Naive thymus-derived CD4-positive, alpha-beta T cell (primary cell): Measurements from ENCODE around the gene PLPPR2. TPM values are rescaled to one million over a fixed set of nuclear protein-coding genes. Genes with fewer than 3 reads are reported as not detected.
"Not testable (repeated sequence)": the region's sequence is repeated elsewhere in the genome, so short reads cannot be mapped to it uniquely, and the experiment has no call there.

Source experiments
- ATAC-seq: fragments of 150-1000 bp; cut with Tn5 transposase; 2 replicates; pipeline ENCODE4 v1.10.0; 2021; ENCODE audit warnings: mild to moderate bottlenecking, moderate library complexity
- CTCF ChIA-PET: fragments of 350-600 bp; sonication (Branson Sonifier 250); formaldehyde crosslinking; loops from one replicate; lab custom pipeline; 2021; ENCODE audit warnings: antibody characterized with exemption; lab: Charles Lee
- POLR2A ChIA-PET: fragments of 350-600 bp; sonication (Branson Sonifier 250); formaldehyde crosslinking; loops from one replicate; lab custom pipeline; 2021; ENCODE audit warnings: antibody characterized with exemption, inconsistent platforms; lab: Charles Lee
- DNase-seq, 9 donors: peaks; one replicate each; pipeline versions ENCODE4 v3.0.0 to v3.0.0-alpha.2; 2020 to 2022; ENCODE audit warnings: mixed read lengths in 1 of 9
- H3K27ac ChIP-seq: one replicate; pipeline ENCODE4 v1.7.0; 2013; ENCODE audit warnings: mild to moderate bottlenecking, low read depth, low read length, moderate library complexity
- H3K27me3 ChIP-seq, 2 donors: one replicate each; pipeline ENCODE4 v1.7.0; 2013; ENCODE audit warnings: low read length in 2 of 2, mild to moderate bottlenecking in 2 of 2, moderate library complexity in 2 of 2; ENCODE audit not compliant: control insufficient read depth in 2 of 2, insufficient read depth in 2 of 2
- H3K36me3 ChIP-seq, 3 experiments: 1 replicate in 2 of 3; 2 replicates in 1 of 3; pipeline ENCODE4 v1.7.0; 2013; ENCODE audit warnings: low read length in 3 of 3, mild to moderate bottlenecking in 3 of 3, moderate library complexity in 1 of 3; ENCODE audit not compliant: insufficient read depth in 3 of 3, control insufficient read depth in 2 of 3
- H3K4me1 ChIP-seq, 2 donors: one replicate each; pipeline ENCODE4 v1.7.0; 2013; ENCODE audit warnings: low read length in 2 of 2, mild to moderate bottlenecking in 2 of 2, moderate library complexity in 1 of 2; ENCODE audit not compliant: control insufficient read depth in 2 of 2, insufficient read depth in 2 of 2
- H3K4me3 ChIP-seq: 2 replicates; pipeline ENCODE4 v1.7.0; 2013; ENCODE audit warnings: mild to moderate bottlenecking, low read length
- H3K9me3 ChIP-seq, 3 experiments: 1 replicate in 2 of 3; 2 replicates in 1 of 3; pipeline ENCODE4 v1.7.0; 2013; ENCODE audit warnings: low read length in 3 of 3; ENCODE audit not compliant: control insufficient read depth in 2 of 3
- H3K27ac Mint-ChIP-seq, 9 donors: one replicate each; pipeline ENCODE4 v1.8.0; 2020 to 2022; ENCODE audit warnings: mixed read lengths in 9 of 9, mild to moderate bottlenecking in 8 of 9, moderate library complexity in 5 of 9, inconsistent platforms in 2 of 9
- H3K27me3 Mint-ChIP-seq, 5 donors: one replicate each; pipeline ENCODE4 v1.8.0; 2021 to 2022; ENCODE audit warnings: mixed read lengths in 5 of 5, mild to moderate bottlenecking in 1 of 5
- H3K36me3 Mint-ChIP-seq, 5 donors: one replicate each; pipeline ENCODE4 v1.8.0; 2020 to 2022; ENCODE audit warnings: mixed read lengths in 5 of 5, mild to moderate bottlenecking in 3 of 5, inconsistent platforms in 1 of 5
- H3K4me1 Mint-ChIP-seq, 7 donors: one replicate each; pipeline ENCODE4 v1.8.0; 2020 to 2022; ENCODE audit warnings: mixed read lengths in 7 of 7, mild to moderate bottlenecking in 3 of 7, inconsistent platforms in 1 of 7
- H3K4me3 Mint-ChIP-seq, 10 donors: one replicate each; pipeline ENCODE4 v1.8.0; 2020 to 2022; ENCODE audit warnings: mild to moderate bottlenecking in 10 of 10, mixed read lengths in 10 of 10, moderate library complexity in 6 of 10, inconsistent platforms in 2 of 10
- H3K9me3 Mint-ChIP-seq, 11 donors: one replicate each; pipeline ENCODE4 v1.8.0; 2020 to 2022; ENCODE audit warnings: mixed read lengths in 11 of 11, mild to moderate bottlenecking in 4 of 11, inconsistent platforms in 1 of 11, moderate library complexity in 1 of 11
- intact Hi-C, 2 donors: fragments of 100-400 bp; cut with micrococcal nuclease; formaldehyde crosslinking; loops; one replicate each; pipeline ENCODE4 v1.15.1; 2023
- polyA plus RNA-seq, 2 donors: library from polyadenylated mRNA; unstranded; fragments of 300-500 nt; fragmentation: Illumina TruSeq; gene quantifications; one replicate each; pipeline ENCODE4 v1.2.3, GENCODE V29; 2021
- total RNA-seq, 6 experiments: library from RNA in 5 of 6; stranded (reverse) in 5 of 6; gene quantifications; 1 replicate in 5 of 6; 2 replicates in 1 of 6; pipeline ENCODE4 v1.2.3 and lab custom pipeline; 2021 to 2026

Gene PLPPR2
- total and polyA plus RNA-seq, 7 experiments from 2014 or later = 0.92 to 31.0 (median 12.8) TPM

GRCh38 chr19:11401808-11402543 lies 46.7 kb downstream of the PLPPR2 start:
- Mint-ChIP-seq H3K9me3 (peaks cover 0 to 1% (median 0%) of the 10 kb centered on the region in 11 donors), H3K36me3 (no peaks in the 10 kb centered on the region), H3K27ac (no peak overlapping the region), H3K4me3 (no peak overlapping the region), H3K4me1 (peaks cover 0 to 5% (median 0%) of the 10 kb centered on the region in 7 donors), H3K27me3 (peaks cover 0 to 14% (median under 1%) of the 10 kb centered on the region in 5 donors)
- Histone ChIP-seq H3K27me3 (no peaks in the 10 kb centered on the region), H3K4me3 (no peak overlapping the region), H3K9me3 (no peaks in the 10 kb centered on the region), H3K4me1 (no peaks in the 10 kb centered on the region), H3K27ac (no peak overlapping the region), H3K36me3 (no peaks in the 10 kb centered on the region)
- POLR2A ChIA-PET = interaction anchor here (0.6 kb wide), 1 partner anchor 8 kb away, joined by 3 read pairs; no protein-coding TSS in a partner anchor
- intact Hi-C loops = no loop called here
- ATAC-seq = no peak
- DNase-seq = no peak
- CTCF ChIA-PET = no interaction called here

GRCh38 chr19:11404588-11405222 lies 49.5 kb downstream of the PLPPR2 start:
- H3K27me3 Mint-ChIP-seq = peaks cover 0 to 19% (median 4%) of the 10 kb centered on the region in 5 donors
- DNase-seq = no peak
- peaks cover 0 to 5% (median 0%) of the 10 kb centered on the region in 7 donors for H3K4me1 Mint-ChIP-seq
- no peak overlapping the region for H3K27ac Mint-ChIP-seq
- Histone ChIP-seq H3K4me1 (no peaks in the 10 kb centered on the region), H3K9me3 (no peaks in the 10 kb centered on the region), H3K27ac (no peak overlapping the region), H3K27me3 (no peaks in the 10 kb centered on the region), H3K36me3 (no peaks in the 10 kb centered on the region), H3K4me3 (no peak overlapping the region)
- H3K4me3 Mint-ChIP-seq = no peak overlapping the region
- no peaks in the 10 kb centered on the region for H3K9me3 Mint-ChIP-seq
- ChIA-PET POLR2A (no interaction called here), CTCF (no interaction called here)
- ATAC-seq = no peak
- H3K36me3 Mint-ChIP-seq = no peaks in the 10 kb centered on the region
- intact Hi-C loops = no loop called here

DNA sequence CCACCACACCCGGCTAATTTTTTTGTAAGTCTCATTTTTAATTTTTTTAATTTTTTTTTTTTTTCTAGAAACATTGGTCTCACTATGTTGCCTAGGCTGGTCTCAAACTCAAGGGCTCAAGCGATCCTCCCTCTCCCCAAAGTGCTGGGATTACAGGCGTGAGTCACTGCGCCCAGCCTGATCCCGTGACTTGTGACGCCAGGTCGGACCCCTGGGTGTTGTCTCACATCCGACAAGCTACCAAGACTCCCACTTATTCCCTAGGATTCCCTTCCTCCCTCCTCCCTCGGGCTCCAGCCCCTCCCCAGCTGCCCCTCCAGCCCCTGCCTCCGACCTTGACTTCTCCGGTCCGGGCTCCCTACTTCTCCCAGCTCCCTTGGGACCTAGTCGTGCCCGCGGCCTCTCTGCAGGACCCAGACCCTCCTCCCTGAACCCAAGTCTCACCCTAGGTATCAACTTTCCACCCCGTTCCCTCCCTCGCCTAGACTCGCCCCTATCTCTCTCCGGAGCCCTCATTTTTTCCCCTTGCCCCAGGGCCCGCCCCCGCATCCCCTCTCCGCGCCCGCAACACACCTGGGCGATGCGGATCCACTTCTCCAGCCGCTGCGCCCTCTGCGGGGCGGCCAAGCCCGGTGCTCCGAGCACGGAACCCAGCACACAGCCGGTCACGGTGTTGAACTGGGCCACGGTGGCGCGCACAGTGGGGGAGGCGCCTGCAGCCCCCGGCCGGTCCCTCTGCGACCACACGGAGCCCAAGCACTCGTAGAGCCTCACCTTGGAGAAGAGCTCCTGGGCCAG lies 50.8 kb downstream of the PLPPR2 start:
- Mint-ChIP-seq H3K4me1 (peaks cover 0 to 5% (median 0%) of the 10 kb centered on the region in 7 donors), H3K36me3 (no peaks in the 10 kb centered on the region), H3K9me3 (no peaks in the 10 kb centered on the region), H3K4me3 (no peak overlapping the region), H3K27me3 (peaks cover 4 to 20% (median 7%) of the 10 kb centered on the region in 5 donors), H3K27ac (no peak overlapping the region)
- no peaks in the 10 kb centered on the region for H3K4me1 ChIP-seq
- H3K27me3 ChIP-seq = no peaks in the 10 kb centered on the region
- peak in 5 of 9 donors; percentile 29 to 46 (median 33) for DNase-seq
- CTCF ChIA-PET = interaction anchor here (2.5 kb wide), 1 partner anchor 25 kb away, joined by 13 read pairs; no protein-coding TSS in a partner anchor
- POLR2A ChIA-PET = no interaction called here
- no peaks in the 10 kb centered on the region for H3K36me3 ChIP-seq
- H3K9me3 ChIP-seq = no peaks in the 10 kb centered on the region
- no peak overlapping the region for H3K27ac ChIP-seq
- H3K4me3 ChIP-seq = no peak overlapping the region
- intact Hi-C loops = loop anchor here in 1 of 2 donors (1.0 kb wide), 1 partner anchor 25 kb away; no protein-coding TSS in a partner anchor
- peak; percentile 68 for ATAC-seq

DNA sequence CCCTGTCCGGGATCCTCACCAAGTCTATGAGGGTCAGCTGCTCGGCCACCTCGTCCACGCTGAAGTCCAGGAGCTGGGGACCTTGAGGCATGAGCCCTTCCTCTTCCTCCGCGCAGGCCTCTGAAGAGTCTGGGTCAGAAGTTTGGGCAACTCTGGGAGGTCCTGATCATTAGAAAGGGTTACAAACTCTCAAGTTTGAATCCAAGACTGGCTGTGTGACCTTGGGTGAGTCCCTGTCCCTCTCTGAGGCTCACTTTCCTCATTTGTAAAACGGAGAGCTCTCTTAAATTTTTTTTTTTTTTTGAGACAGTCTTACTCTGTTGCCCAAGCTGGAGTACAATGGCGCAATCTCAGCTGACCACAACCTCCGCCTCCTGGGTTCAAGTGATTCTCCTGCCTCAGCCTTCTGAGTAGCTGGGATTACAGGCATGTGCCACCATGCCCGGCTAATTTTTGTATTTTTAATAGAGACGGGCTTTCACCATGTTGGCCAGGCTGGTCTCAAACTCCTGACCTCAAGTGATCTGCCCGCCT lies 51.5 kb downstream of the PLPPR2 start:
- not testable (repeated sequence) for H3K4me3 Mint-ChIP-seq

GRCh38 chr19:11408591-11408990 lies 53.4 kb downstream of the PLPPR2 start:
- POLR2A ChIA-PET = no interaction called here
- Histone ChIP-seq H3K9me3 (no peaks in the 10 kb centered on the region), H3K27me3 (no peaks in the 10 kb centered on the region), H3K27ac (no peak overlapping the region), H3K36me3 (no peaks in the 10 kb centered on the region), H3K4me3 (no peak overlapping the region), H3K4me1 (no peaks in the 10 kb centered on the region)
- CTCF ChIA-PET = no interaction called here
- Mint-ChIP-seq H3K27me3 (peaks cover 4 to 23% (median 11%) of the 10 kb centered on the region in 5 donors), H3K4me3 (no peak overlapping the region), H3K27ac (no peak overlapping the region), H3K9me3 (no peaks in the 10 kb centered on the region), H3K36me3 (no peaks in the 10 kb centered on the region), H3K4me1 (peaks cover 0 to 5% (median 0%) of the 10 kb centered on the region in 7 donors)
- intact Hi-C loops = no loop called here
- ATAC-seq = no peak
- no peak for DNase-seq

More for the DNA sequence above, 51.5 kb downstream of the PLPPR2 start:
- H3K27me3 ChIP-seq, H3K36me3 ChIP-seq, H3K9me3 ChIP-seq, H3K27ac ChIP-seq, DNase-seq, H3K4me1 Mint-ChIP-seq, POLR2A ChIA-PET, ATAC-seq, H3K36me3 Mint-ChIP-seq, H3K27ac Mint-ChIP-seq, H3K9me3 Mint-ChIP-seq, H3K4me1 ChIP-seq, H3K4me3 ChIP-seq: not testable (repeated sequence)
- H3K27me3 Mint-ChIP-seq = peaks cover 4 to 23% (median 11%) of the 10 kb centered on the region in 5 donors
- intact Hi-C loops = loop anchor here in 1 of 2 donors (1.0 kb wide), 1 partner anchor 25 kb away; no protein-coding TSS in a partner anchor
- CTCF ChIA-PET = interaction anchor here (0.7 to 2.5 kb wide), 2 partner anchors 26 to 36 kb away, joined by 10 to 13 read pairs; no protein-coding TSS in a partner anchor

GRCh38 chr19:11410682-11411081 lies 55.5 kb downstream of the PLPPR2 start:
- no peak overlapping the region for H3K27ac ChIP-seq
- ChIA-PET POLR2A (no interaction called here), CTCF (no interaction called here)
- peaks cover 0 to 2% (median 0%) of the 10 kb centered on the region in 11 donors for H3K9me3 Mint-ChIP-seq
- DNase-seq (no peak), ATAC-seq (no peak)
- no peak overlapping the region for H3K4me3 Mint-ChIP-seq
- H3K9me3 ChIP-seq = no peaks in the 10 kb centered on the region
- intact Hi-C loops = no loop called here
- no peaks in the 10 kb centered on the region for H3K36me3 ChIP-seq
- H3K4me1 Mint-ChIP-seq = peaks cover 0 to 5% (median 0%) of the 10 kb centered on the region in 7 donors
- H3K4me3 ChIP-seq = no peak overlapping the region
- H3K27me3 Mint-ChIP-seq = peaks cover 4 to 23% (median 11%) of the 10 kb centered on the region in 5 donors
- H3K27ac Mint-ChIP-seq = no peak overlapping the region
- H3K27me3 ChIP-seq = no peaks in the 10 kb centered on the region
- H3K4me1 ChIP-seq = no peaks in the 10 kb centered on the region
- no peaks in the 10 kb centered on the region for H3K36me3 Mint-ChIP-seq
